ENCODE results near the gene NTSR1. TPM values are rescaled to one million over a fixed set of nuclear protein-coding genes. Genes with fewer than 3 reads are reported as not detected.

Gene NTSR1
- total and polyA plus RNA-seq, 4 experiments from 2014 or later = 0.30 to 0.38 TPM; not detected in 2

DNA sequence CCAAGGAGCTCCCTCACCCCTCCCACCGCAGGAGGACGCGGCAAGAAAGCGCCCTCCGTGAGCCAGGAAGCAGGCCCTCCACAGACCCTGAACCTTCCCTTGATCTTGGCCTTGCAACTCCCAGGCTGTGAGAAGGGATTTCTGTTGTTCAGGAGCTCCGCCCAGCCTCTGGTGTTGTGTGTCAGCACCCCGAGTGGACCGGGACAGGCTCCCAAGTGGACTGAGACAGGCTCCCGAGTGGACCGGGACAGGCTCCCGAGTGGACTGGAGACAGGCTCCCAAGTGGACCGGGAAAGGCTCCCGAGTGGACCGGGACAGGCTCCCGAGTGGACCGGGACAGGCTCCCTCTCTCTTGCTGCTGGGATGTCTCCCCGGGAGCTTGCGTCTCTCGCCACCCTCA, 9.3 kb upstream of the NTSR1 start:
- Histone ChIP-seq H3K27ac (ENCODE audit: low read depth, low read length) (no peak overlapping the region), H3K4me1 (ENCODE audit: insufficient read depth, low read length) (peaks cover 4% of the 10 kb centered on the region), H3K27me3 (ENCODE audit: insufficient read depth, low read length) (no peaks in the 10 kb centered on the region), H3K9me3 (ENCODE audit: control insufficient read depth in 1 of 2, low read length in 2 of 2) (no peaks in the 10 kb centered on the region), H3K36me3 (ENCODE audit: insufficient read depth, low read length) (no peaks in the 10 kb centered on the region), H3K4me3 (ENCODE audit: low read length in 2 of 2) (no peak overlapping the region)
- Mint-ChIP-seq H3K36me3 (no peaks in the 10 kb centered on the region), H3K4me1 (peaks cover 3 to 9% (median 5%) of the 10 kb centered on the region in 4 donors), H3K27ac (no peak overlapping the region), H3K27me3 (peaks cover 0 to 1% of the 10 kb centered on the region in 2 donors), H3K9me3 (no peaks in the 10 kb centered on the region), H3K4me3 (no peak overlapping the region)
- ChIA-PET CTCF (ENCODE audit: partially characterized antibody) (no interaction called here), POLR2A (ENCODE audit: partially characterized antibody) (no interaction called here)
- intact Hi-C loops (cut with micrococcal nuclease) = no loop called here
- no peak for DNase-seq

DNA sequence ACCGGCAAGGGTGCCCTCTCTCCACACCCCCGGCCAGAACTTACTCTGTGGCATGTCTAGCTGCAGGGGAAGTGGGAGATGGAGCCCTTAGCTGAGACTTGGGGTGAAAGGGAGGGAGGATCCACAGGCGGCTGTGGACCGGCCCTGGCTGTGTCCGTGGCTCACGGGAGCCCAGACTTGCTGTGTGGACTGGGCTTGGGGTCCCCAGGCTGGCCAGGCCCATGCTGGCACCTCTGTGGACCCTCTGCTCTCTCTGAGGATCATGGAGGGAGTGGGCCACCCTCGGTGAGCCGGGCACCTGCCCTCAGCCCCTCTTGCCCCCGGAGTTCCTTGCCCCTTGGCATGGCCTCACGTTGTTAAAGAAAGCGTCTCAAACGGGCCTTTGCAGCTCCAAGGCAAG, 8.9 kb upstream of the NTSR1 start:
- Histone ChIP-seq H3K27ac (ENCODE audit: low read depth, low read length) (no peak overlapping the region), H3K9me3 (ENCODE audit: control insufficient read depth in 1 of 2, low read length in 2 of 2) (no peaks in the 10 kb centered on the region), H3K4me3 (ENCODE audit: low read length in 2 of 2) (no peak overlapping the region), H3K27me3 (ENCODE audit: insufficient read depth, low read length) (no peaks in the 10 kb centered on the region), H3K36me3 (ENCODE audit: insufficient read depth, low read length) (no peaks in the 10 kb centered on the region), H3K4me1 (ENCODE audit: insufficient read depth, low read length) (peaks cover 4% of the 10 kb centered on the region)
- no peaks in the 10 kb centered on the region for H3K9me3 Mint-ChIP-seq
- H3K4me1 Mint-ChIP-seq = peaks cover 3 to 9% (median 5%) of the 10 kb centered on the region in 4 donors
- H3K4me3 Mint-ChIP-seq = no peak overlapping the region
- POLR2A ChIA-PET (ENCODE audit: partially characterized antibody) = no interaction called here
- H3K27ac Mint-ChIP-seq = no peak overlapping the region
- H3K27me3 Mint-ChIP-seq = peaks cover 0 to 1% of the 10 kb centered on the region in 2 donors
- intact Hi-C loops (cut with micrococcal nuclease) = no loop called here
- no peaks in the 10 kb centered on the region for H3K36me3 Mint-ChIP-seq
- no peak for DNase-seq
- CTCF ChIA-PET (ENCODE audit: partially characterized antibody) = no interaction called here

DNA sequence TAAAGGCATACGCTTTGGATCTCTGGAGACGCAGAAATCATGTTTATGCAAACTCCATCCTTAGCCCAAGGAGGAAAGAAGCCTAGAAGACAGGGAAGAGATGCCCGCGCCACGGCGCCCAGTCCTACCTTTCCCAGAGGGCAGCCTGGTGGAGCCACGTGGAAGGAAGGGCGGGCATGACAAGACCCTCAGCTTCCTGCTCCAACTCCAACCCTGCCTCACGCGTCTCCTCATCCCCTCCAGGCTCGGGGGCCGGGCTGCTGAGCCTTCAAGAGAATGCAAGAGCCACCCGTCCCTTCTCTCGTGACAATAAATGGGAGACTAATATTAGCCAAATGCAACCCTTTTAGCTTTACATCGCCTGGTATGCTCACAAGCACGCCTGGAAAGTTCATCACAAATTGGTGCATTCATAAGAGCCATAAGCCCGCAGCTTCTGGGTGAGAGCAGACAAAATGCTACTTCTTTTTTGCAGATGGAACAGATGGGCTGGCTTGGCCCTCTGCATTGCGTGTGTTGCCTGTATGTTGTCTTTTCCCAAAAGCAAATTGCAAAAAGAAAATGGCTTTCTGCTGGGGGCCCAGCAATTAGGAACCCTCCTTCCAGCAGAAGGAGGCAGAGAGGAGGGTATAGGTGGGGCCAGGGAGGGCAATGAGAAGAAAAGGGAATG, 8.2 kb upstream of the NTSR1 start:
- intact Hi-C loops (cut with micrococcal nuclease) = no loop called here
- Mint-ChIP-seq H3K4me1 (peaks cover 3 to 9% (median 5%) of the 10 kb centered on the region in 4 donors), H3K9me3 (no peaks in the 10 kb centered on the region), H3K4me3 (no peak overlapping the region), H3K36me3 (no peaks in the 10 kb centered on the region), H3K27ac (peak overlapping the region in 1 of 7 donors; percentile 46), H3K27me3 (peaks cover 0 to 1% of the 10 kb centered on the region in 2 donors)
- Histone ChIP-seq H3K27ac (ENCODE audit: low read depth, low read length) (no peak overlapping the region), H3K9me3 (ENCODE audit: control insufficient read depth in 1 of 2, low read length in 2 of 2) (no peaks in the 10 kb centered on the region), H3K4me3 (ENCODE audit: low read length in 2 of 2) (no peak overlapping the region), H3K4me1 (ENCODE audit: insufficient read depth, low read length) (peaks cover 4% of the 10 kb centered on the region), H3K27me3 (ENCODE audit: insufficient read depth, low read length) (no peaks in the 10 kb centered on the region), H3K36me3 (ENCODE audit: insufficient read depth, low read length) (no peaks in the 10 kb centered on the region)
- DNase-seq = no peak
- ChIA-PET POLR2A (ENCODE audit: partially characterized antibody) (no interaction called here), CTCF (ENCODE audit: partially characterized antibody) (no interaction called here)

DNA sequence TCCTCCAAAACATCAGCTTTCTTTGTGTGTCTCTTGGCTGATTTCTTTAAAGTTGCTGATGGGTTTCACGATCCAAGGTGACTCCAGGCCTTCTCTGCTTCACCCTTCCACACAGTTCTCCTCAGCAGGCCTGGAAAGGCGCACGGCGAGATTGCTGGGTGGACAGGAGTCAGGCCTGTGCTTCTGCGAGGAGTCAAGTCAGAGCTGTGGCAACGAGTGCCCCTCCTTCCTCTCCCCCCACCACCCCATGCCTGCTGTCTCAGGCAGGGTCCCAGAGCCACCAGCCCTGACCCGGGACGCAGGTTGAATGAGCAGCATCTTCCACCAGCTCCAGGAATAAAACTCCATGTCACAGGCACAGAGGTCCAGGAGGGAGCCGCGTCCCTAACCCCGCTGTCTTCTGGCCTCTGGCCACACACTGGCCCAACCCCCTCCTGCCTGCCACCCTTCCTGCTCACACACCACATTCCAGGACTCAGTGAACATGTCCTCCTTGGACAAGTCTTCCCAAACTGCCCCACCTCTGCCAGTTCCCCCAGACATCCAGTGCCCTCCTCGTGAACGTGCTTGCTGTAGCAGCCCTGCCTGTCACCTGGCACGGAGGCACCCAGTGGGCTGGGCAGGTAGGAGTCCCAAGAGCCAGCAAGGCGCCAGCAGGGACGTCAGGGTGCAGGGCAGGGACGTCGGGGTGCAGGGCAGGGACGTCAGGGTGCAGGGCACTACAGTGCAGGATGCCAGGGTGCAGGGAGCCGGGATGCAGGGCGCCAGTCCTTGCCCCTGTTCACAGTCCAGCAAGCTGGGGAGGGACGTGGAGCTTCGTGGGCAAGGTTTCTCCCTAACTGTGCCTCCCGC, 7.2 kb upstream of the NTSR1 start:
- no peaks in the 10 kb centered on the region for H3K27me3 ChIP-seq (ENCODE audit: insufficient read depth, low read length)
- Mint-ChIP-seq H3K4me1 (peaks cover 3 to 5% (median 5%) of the 10 kb centered on the region in 4 donors), H3K36me3 (no peaks in the 10 kb centered on the region), H3K9me3 (no peaks in the 10 kb centered on the region), H3K27me3 (peaks cover 0 to 1% of the 10 kb centered on the region in 2 donors), H3K27ac (no peak overlapping the region), H3K4me3 (no peak overlapping the region)
- no peak for DNase-seq
- no peak overlapping the region for H3K27ac ChIP-seq (ENCODE audit: low read depth, low read length)
- peaks cover 4% of the 10 kb centered on the region for H3K4me1 ChIP-seq (ENCODE audit: insufficient read depth, low read length)
- POLR2A ChIA-PET (ENCODE audit: partially characterized antibody) = no interaction called here
- H3K4me3 ChIP-seq (ENCODE audit: low read length in 2 of 2) = no peak overlapping the region
- no peaks in the 10 kb centered on the region for H3K36me3 ChIP-seq (ENCODE audit: insufficient read depth, low read length)
- H3K9me3 ChIP-seq (ENCODE audit: control insufficient read depth in 1 of 2, low read length in 2 of 2) = no peaks in the 10 kb centered on the region
- CTCF ChIA-PET (ENCODE audit: partially characterized antibody) = no interaction called here
- intact Hi-C loops (cut with micrococcal nuclease) = no loop called here

DNA sequence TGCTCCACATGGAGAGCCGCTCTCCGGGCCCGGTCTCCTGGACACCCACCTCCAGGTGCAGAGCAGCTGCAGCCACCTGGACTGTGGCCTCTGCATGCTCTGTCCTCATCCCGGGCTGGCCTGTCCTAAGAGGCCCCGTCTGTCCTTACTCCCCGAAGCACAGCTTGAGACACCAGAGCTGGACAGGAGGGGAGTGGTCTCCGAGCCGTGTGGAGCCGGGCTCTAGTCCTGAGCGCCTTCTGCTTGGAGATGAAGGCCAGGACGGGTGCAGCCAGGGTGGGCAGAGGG, 6.7 kb upstream of the NTSR1 start:
- Histone ChIP-seq H3K27me3 (ENCODE audit: insufficient read depth, low read length) (no peaks in the 10 kb centered on the region), H3K9me3 (ENCODE audit: control insufficient read depth in 1 of 2, low read length in 2 of 2) (no peaks in the 10 kb centered on the region), H3K4me3 (ENCODE audit: low read length in 2 of 2) (no peak overlapping the region), H3K36me3 (ENCODE audit: insufficient read depth, low read length) (no peaks in the 10 kb centered on the region), H3K4me1 (ENCODE audit: insufficient read depth, low read length) (peaks cover 4% of the 10 kb centered on the region), H3K27ac (ENCODE audit: low read depth, low read length) (no peak overlapping the region)
- no peak overlapping the region for H3K27ac Mint-ChIP-seq
- H3K27me3 Mint-ChIP-seq = peaks cover 1 to 3% of the 10 kb centered on the region in 2 donors
- POLR2A ChIA-PET (ENCODE audit: partially characterized antibody) = no interaction called here
- H3K4me3 Mint-ChIP-seq = no peak overlapping the region
- intact Hi-C loops (cut with micrococcal nuclease) = no loop called here
- H3K4me1 Mint-ChIP-seq = peaks cover 2 to 5% (median 4%) of the 10 kb centered on the region in 4 donors
- CTCF ChIA-PET (ENCODE audit: partially characterized antibody) = no interaction called here
- no peaks in the 10 kb centered on the region for H3K9me3 Mint-ChIP-seq
- DNase-seq = no peak
- no peaks in the 10 kb centered on the region for H3K36me3 Mint-ChIP-seq

DNA sequence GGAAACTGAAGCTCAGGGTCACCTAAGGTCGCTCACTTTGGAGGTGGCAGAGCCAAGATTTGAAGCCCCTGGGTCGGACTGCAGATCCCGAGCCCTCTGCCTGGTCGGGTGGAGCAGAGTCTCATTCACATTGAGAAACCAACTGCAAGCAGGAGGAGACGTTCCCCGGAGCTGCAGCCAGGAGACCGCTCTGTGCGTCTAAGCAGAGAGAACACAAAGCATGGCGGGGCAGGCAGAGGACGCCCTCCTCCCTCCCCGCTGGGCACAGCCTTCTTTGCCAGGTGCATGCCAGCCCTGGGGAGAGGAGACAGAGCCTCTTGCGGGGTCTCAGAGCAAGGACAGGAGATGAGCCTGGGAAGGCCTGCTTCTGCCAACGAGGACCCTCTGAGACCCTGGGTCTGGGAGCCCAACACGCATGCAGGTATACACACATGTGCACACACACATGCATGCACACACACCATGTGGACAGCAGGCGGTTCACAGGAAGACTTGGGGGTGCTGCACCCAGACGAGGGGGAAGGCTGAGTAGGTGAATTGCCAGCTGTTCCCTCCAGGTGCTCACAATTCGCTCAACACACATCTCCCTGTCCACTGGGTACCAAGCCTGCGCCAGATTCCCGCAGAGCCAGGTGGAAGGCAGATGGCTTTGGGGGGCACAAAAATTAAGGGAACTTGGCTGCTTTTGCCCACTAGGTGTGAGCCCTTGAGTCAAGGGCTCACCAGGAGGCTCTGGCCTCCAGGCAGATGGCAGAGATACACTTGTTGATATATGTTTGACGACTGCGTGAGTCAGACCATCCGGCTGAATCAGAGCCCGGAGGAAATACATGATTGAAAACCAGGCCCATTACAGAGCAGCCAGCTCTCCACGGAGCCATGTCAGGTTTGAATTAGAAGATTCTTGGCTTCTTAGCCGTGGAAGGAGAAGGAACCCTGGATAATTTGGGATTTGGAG, 5.5 kb upstream of the NTSR1 start:
- intact Hi-C loops (cut with micrococcal nuclease) = no loop called here

DNA sequence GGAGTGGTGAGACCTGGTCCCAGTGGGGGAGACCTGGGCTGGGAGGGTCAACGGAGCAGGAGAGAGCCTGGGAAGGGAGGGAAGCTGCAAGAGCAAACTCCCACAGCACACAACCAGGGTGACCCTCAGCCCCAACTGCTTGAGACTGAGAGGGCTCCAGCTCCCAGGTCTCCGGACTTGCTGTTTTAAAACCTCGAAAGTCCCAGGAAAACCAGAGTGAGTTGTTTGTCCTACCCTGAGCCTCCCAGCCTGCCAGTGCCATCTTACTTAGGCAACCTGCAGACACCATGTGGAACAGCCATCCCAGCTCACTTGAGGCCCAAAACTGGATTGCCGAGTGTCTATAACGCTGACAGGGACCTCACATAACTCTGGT, 4.8 kb upstream of the NTSR1 start:
- peak overlapping the region in 2 of 7 donors; percentile 2 to 66 for H3K27ac Mint-ChIP-seq
- peaks cover 2 to 11% (median 9%) of the 10 kb centered on the region in 4 donors for H3K4me1 Mint-ChIP-seq
- H3K36me3 Mint-ChIP-seq = no peaks in the 10 kb centered on the region
- ChIA-PET CTCF (ENCODE audit: partially characterized antibody) (no interaction called here), POLR2A (ENCODE audit: partially characterized antibody) (interaction anchor here (1.2 to 1.9 kb wide), 2 partner anchors 37 to 90 kb away, joined by 6 read pairs; no protein-coding TSS in a partner anchor)
- Histone ChIP-seq H3K36me3 (ENCODE audit: insufficient read depth, low read length) (no peaks in the 10 kb centered on the region), H3K4me1 (ENCODE audit: insufficient read depth, low read length) (peaks cover 8% of the 10 kb centered on the region), H3K27ac (ENCODE audit: low read depth, low read length) (no peak overlapping the region), H3K4me3 (ENCODE audit: low read length in 2 of 2) (no peak overlapping the region), H3K9me3 (ENCODE audit: control insufficient read depth in 1 of 2, low read length in 2 of 2) (no peaks in the 10 kb centered on the region), H3K27me3 (ENCODE audit: insufficient read depth, low read length) (peaks cover 7% of the 10 kb centered on the region)
- peaks cover 7 to 10% of the 10 kb centered on the region in 2 donors for H3K27me3 Mint-ChIP-seq
- DNase-seq = no peak
- intact Hi-C loops (cut with micrococcal nuclease) = no loop called here
- H3K9me3 Mint-ChIP-seq = no peaks in the 10 kb centered on the region
- H3K4me3 Mint-ChIP-seq = peak overlapping the region in 2 of 8 donors; percentile 12 to 54

More for the DNA sequence above, 5.5 kb upstream of the NTSR1 start:
- no peaks in the 10 kb centered on the region for H3K9me3 Mint-ChIP-seq
- no peaks in the 10 kb centered on the region for H3K9me3 ChIP-seq (ENCODE audit: control insufficient read depth in 1 of 2, low read length in 2 of 2)
- H3K36me3 ChIP-seq (ENCODE audit: insufficient read depth, low read length) = no peaks in the 10 kb centered on the region
- H3K27ac ChIP-seq (ENCODE audit: low read depth, low read length) = no peak overlapping the region
- DNase-seq = no peak
- peaks cover 6% of the 10 kb centered on the region for H3K27me3 ChIP-seq (ENCODE audit: insufficient read depth, low read length)
- ChIA-PET POLR2A (ENCODE audit: partially characterized antibody) (interaction anchor here (1.2 to 1.9 kb wide), 2 partner anchors 37 to 91 kb away, joined by 6 read pairs; no protein-coding TSS in a partner anchor), CTCF (ENCODE audit: partially characterized antibody) (no interaction called here)
- H3K27me3 Mint-ChIP-seq = peaks cover 7 to 9% of the 10 kb centered on the region in 2 donors
- H3K36me3 Mint-ChIP-seq = no peaks in the 10 kb centered on the region
- peak overlapping the region in 5 of 7 donors; percentile 2 to 66 (median 35) for H3K27ac Mint-ChIP-seq
- H3K4me1 ChIP-seq (ENCODE audit: insufficient read depth, low read length) = peaks cover 8% of the 10 kb centered on the region
- peaks cover 2 to 11% (median 8%) of the 10 kb centered on the region in 4 donors for H3K4me1 Mint-ChIP-seq
- H3K4me3 Mint-ChIP-seq = peak overlapping the region in 2 of 8 donors; percentile 12 to 54
- no peak overlapping the region for H3K4me3 ChIP-seq (ENCODE audit: low read length in 2 of 2)
